A673 (cell line): ENCODE measurements around the gene CARD11. TPM values are rescaled to one million over a fixed set of nuclear protein-coding genes. Genes with fewer than 3 reads are reported as not detected.

ENCODE experiments used
- BruUV-seq: library from RNA; stranded (reverse); fragments of 400-500 nt; replicated peaks from 2 replicates; lab custom pipeline; 2021; lab: Mats Ljungman, UMichigan
- CTCF ChIA-PET: fragments of 300-600 bp; sonication (Branson Sonifier 250); formaldehyde crosslinking; loops from one replicate; lab custom pipeline; 2022; ENCODE audit warnings: antibody characterized with exemption; lab: Charles Lee
- POLR2A ChIA-PET: fragments of 300-600 bp; sonication (Branson Sonifier 250); formaldehyde crosslinking; loops from one replicate; lab custom pipeline; 2022; ENCODE audit warnings: antibody characterized with exemption; ENCODE audit not compliant: low non-redundant PET; lab: Charles Lee
- DNase-seq: peaks from one replicate; pipeline ENCODE4 v3.0.0-alpha.2; 2015; ENCODE audit warnings: low spot score
- H3K27ac ChIP-seq: fragments of 200-600 bp; sonication (generic); 2 replicates; pipeline ENCODE4 v1.5.1; 2016; ENCODE audit warnings: mixed run types, low read depth, mild to moderate bottlenecking, mixed read lengths, antibody characterized with exemption, low read length; ENCODE audit not compliant: poor library complexity, severe bottlenecking
- H3K27me3 ChIP-seq: fragments of 200-600 bp; sonication (generic); replicated peaks from 2 replicates; pipeline ENCODE4 v1.6.1; 2017; ENCODE audit warnings: mixed run types, low read depth, mild to moderate bottlenecking, mixed read lengths, antibody characterized with exemption, low read length; ENCODE audit not compliant: insufficient read depth, poor library complexity
- H3K36me3 ChIP-seq: fragments of 200-600 bp; sonication (generic); 2 replicates; pipeline ENCODE4 v1.6.1; 2016; ENCODE audit warnings: mixed run types, mild to moderate bottlenecking, mixed read lengths, antibody characterized with exemption, low read length; ENCODE audit not compliant: insufficient read depth, poor library complexity, severe bottlenecking
- H3K4me1 ChIP-seq: fragments of 200-600 bp; sonication (generic); 2 replicates; pipeline ENCODE4 v1.6.1; 2017; ENCODE audit warnings: mixed run types, mild to moderate bottlenecking, mixed read lengths, antibody characterized with exemption, low read length; ENCODE audit not compliant: insufficient read depth, poor library complexity, severe bottlenecking
- H3K4me3 ChIP-seq: fragments of 200-600 bp; sonication (generic); 2 replicates; pipeline ENCODE4 v1.5.1; 2016; ENCODE audit warnings: low read depth, mixed run types, mild to moderate bottlenecking, mixed read lengths, low read length; ENCODE audit not compliant: poor library complexity, severe bottlenecking
- H3K9me3 ChIP-seq: fragments of 200-600 bp; sonication (generic); 2 replicates; pipeline ENCODE4 v1.6.1; 2016; ENCODE audit warnings: mixed run types, low read depth, mild to moderate bottlenecking, mixed read lengths, antibody characterized with exemption, low read length; ENCODE audit not compliant: poor library complexity, severe bottlenecking
- CTCF ChIP-seq: fragments of 300-800, 200-600 bp; sonication (generic); conservative IDR thresholded peaks from 2 replicates; pipeline ENCODE4 v1.5.1; 2017; ENCODE audit warnings: low read depth, mild to moderate bottlenecking, antibody characterized with exemption, low read length, moderate library complexity, mixed read lengths
- EZH2 ChIP-seq: fragments of 200-600 bp; sonication (generic); IDR thresholded peaks from 2 replicates; pipeline ENCODE4 v1.6.1; 2017; ENCODE audit warnings: borderline replicate concordance, low read depth, mild to moderate bottlenecking, mixed read lengths, antibody characterized with exemption, low read length; ENCODE audit not compliant: poor library complexity, severe bottlenecking
- intact Hi-C: fragments of 100-400 bp; cut with micrococcal nuclease; formaldehyde crosslinking; loops from one replicate; pipeline ENCODE4 v1.10.0; 2022; ENCODE audit not compliant: unreplicated experiment
- total RNA-seq: library from RNA; stranded (reverse); gene quantifications from 2 replicates; pipeline ENCODE4 v1.2.3, GENCODE V29; 2021

Gene CARD11
- total RNA-seq, 1 experiment from 2014 or later, result 1.8 TPM

- no peak overlapping the region for H3K4me3 ChIP-seq
- TF ChIP-seq EZH2 (no peak), CTCF (no peak)
- H3K9me3 ChIP-seq, result no peaks in the 10 kb centered on the region
- POLR2A ChIA-PET, result no interaction called here
- H3K27ac ChIP-seq, result no peak overlapping the region
- DNase-seq, result no peak
- intact Hi-C loops, result loop anchor here (10.0 kb wide), 1 partner anchor 1768 kb away; no protein-coding TSS in a partner anchor
- CTCF ChIA-PET, result no interaction called here
- BruUV-seq, result no TSS peak
- H3K4me1 ChIP-seq, result peaks cover 9% of the 10 kb centered on the region
- no peaks in the 10 kb centered on the region for H3K36me3 ChIP-seq
- no peaks in the 10 kb centered on the region for H3K27me3 ChIP-seq
Observed at GRCh38 chr7:2866601-2867000, 177.1 kb downstream of the CARD11 start.

- Histone ChIP-seq H3K36me3 (no peaks in the 10 kb centered on the region), H3K4me3 (no peak overlapping the region), H3K9me3 (no peaks in the 10 kb centered on the region), H3K4me1 (peaks cover 9% of the 10 kb centered on the region), H3K27ac (no peak overlapping the region), H3K27me3 (no peaks in the 10 kb centered on the region)
- BruUV-seq, result no TSS peak
- DNase-seq, result peak; percentile 84
- intact Hi-C loops, result loop anchor here (2.0 to 10.0 kb wide), 3 partner anchors 290 to 1770 kb away; no protein-coding TSS in a partner anchor
- POLR2A ChIA-PET, result no interaction called here
- CTCF ChIA-PET, result interaction anchor here (0.6 to 0.7 kb wide), 3 partner anchors 18 to 1842 kb away, joined by 3 read pairs; no protein-coding TSS in a partner anchor
- peak; percentile 95 for TF ChIP-seq CTCF
- TF ChIP-seq EZH2, result no peak
Observed at GRCh38 chr7:2864999-2865670, 178.5 kb downstream of the CARD11 start.

GRCh38 chr7:2864204-2864985 lies 179.3 kb downstream of the CARD11 start:
- no peak for TF ChIP-seq EZH2
- no peak for TF ChIP-seq CTCF
- no peak overlapping the region for H3K27ac ChIP-seq
- H3K27me3 ChIP-seq, result no peaks in the 10 kb centered on the region
- intact Hi-C loops, result loop anchor here (2.0 to 10.0 kb wide), 3 partner anchors 290 to 1770 kb away; no protein-coding TSS in a partner anchor
- no peak overlapping the region for H3K4me3 ChIP-seq
- no peaks in the 10 kb centered on the region for H3K36me3 ChIP-seq
- H3K4me1 ChIP-seq, result peaks cover 9% of the 10 kb centered on the region
- ChIA-PET CTCF (interaction anchor here (0.6 to 0.7 kb wide), 3 partner anchors 17 to 1842 kb away, joined by 3 read pairs; no protein-coding TSS in a partner anchor), POLR2A (no interaction called here)
- H3K9me3 ChIP-seq, result no peaks in the 10 kb centered on the region
- DNase-seq, result no peak
- no TSS peak for BruUV-seq
